ENCODE data around the gene TMEM175.

DNA sequence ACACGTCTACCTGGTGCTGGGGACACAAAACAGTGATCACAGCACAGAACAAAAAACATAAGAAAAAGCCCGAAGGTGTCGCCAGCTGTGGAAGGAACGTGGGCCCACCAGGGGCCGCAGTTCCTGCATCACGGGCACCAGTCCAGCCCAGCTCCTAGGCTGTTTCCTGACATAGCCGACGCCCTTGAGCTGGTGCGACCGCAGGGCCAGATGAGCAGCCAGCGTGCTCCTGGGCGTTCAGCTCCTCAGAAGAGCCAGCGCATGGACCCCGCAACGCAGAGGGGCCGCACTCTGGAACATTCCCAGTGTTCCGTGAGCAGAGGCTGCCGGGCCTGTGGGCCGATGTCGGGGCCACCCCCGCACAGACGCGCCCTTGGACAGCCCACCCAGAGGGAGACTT is 44.2 kb upstream of the TMEM175 start:
- TF ChIP-seq, protein P1, sequence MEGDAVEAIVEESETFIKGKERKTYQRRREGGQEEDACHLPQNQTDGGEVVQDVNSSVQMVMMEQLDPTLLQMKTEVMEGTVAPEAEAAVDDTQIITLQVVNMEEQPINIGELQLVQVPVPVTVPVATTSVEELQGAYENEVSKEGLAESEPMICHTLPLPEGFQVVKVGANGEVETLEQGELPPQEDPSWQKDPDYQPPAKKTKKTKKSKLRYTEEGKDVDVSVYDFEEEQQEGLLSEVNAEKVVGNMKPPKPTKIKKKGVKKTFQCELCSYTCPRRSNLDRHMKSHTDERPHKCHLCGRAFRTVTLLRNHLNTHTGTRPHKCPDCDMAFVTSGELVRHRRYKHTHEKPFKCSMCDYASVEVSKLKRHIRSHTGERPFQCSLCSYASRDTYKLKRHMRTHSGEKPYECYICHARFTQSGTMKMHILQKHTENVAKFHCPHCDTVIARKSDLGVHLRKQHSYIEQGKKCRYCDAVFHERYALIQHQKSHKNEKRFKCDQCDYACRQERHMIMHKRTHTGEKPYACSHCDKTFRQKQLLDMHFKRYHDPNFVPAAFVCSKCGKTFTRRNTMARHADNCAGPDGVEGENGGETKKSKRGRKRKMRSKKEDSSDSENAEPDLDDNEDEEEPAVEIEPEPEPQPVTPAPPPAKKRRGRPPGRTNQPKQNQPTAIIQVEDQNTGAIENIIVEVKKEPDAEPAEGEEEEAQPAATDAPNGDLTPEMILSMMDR (IDR thresholded peaks at IDR 0.05; ENCODE audit: low read depth, low read length, poor library complexity, severe bottlenecking): no peak
- no peak for TF ChIP-seq EZH2phosphoT487 (IDR thresholded peaks at IDR 0.05; ENCODE audit: borderline replicate concordance, low read length)
